Hematopoietic multipotent progenitor cell treated with erythropoietin and hydrocortisone succinate and interleukin-3 and kit ligand, for 15 days (in vitro differentiated cells): ENCODE measurements around the gene DHRS1.
A peak's percentile ranks its signal among the peaks of the same experiment; 100 is the strongest.
"Not testable (repeated sequence)": the region's sequence is repeated elsewhere in the genome, so short reads cannot be mapped to it uniquely, and the experiment has no call there.

ENCODE experiments used
- DNase-seq: peaks from one replicate; pipeline ENCODE4 v3.0.0-alpha.2; 2015; ENCODE audit warnings: low spot score

The DHRS1 gene

DNA sequence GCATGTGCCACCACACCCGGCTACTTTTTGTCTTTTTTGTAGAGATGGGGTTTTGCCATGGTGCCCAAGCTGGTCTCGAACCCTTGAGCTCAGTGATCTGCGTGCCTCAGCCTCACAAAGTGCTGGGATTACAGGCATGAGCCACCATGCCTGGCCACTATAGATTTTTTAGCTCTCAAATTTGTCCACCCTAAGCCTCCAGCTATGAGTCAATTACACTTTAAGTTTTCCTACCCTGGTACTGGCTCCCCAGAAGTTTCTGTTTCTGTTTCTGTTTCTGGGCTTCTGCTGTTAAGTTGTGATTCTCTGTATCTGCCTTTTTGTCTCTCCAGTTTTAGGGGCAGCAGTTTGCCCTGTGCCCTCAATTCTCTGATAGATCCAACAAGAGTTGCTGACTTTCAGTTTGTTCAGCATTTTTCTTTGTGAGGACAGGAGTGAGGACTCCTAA lies 52.8 kb downstream of the DHRS1 start:
- no peak for DNase-seq

- DNase-seq, result not testable (repeated sequence)
Measured at GRCh38 chr14:24245350-24245749, 54.2 kb downstream of the DHRS1 start.

GRCh38 chr14:24243336-24243836 lies 56.2 kb downstream of the DHRS1 start:
- no peak for DNase-seq

DNA sequence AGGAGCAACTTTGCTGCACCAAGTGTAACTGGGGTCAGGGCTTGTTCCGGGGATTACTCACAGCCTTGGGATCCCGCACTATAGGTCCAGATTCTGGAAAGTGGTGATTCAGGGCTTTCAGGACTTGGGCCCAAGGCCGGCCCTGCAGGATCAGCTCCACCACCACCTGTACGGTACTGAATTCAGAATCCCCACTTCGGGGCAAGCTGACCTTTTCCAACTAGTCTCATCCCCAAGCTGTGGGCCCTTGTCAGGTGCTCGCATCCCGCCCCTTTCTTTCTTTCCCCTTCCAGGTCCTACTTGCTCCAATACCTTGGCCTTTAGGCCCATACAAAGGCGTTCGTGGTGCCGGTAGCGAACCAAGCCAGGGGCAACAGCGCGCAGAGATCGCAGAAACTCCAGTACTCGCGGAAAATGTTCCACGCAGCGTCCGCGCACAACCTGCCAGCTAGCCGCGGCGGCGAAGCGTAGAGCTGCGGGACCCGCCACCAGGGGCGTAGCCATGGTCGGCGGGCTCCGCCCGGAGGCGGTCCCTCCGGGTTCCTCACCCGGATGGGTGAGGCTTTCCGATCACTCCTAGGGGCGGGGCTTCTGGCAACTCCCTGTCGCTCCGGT lies 57.6 kb downstream of the DHRS1 start:
- peak; percentile 97 for DNase-seq
